Measurements from ENCODE around the gene SFXN5. TPM values are rescaled to one million over a fixed set of nuclear protein-coding genes. Genes with fewer than 3 reads are reported as not detected.

SFXN5 gene
- total and polyA plus RNA-seq, 7 donors = 5.1 to 17.1 (median 12.2) TPM

DNA sequence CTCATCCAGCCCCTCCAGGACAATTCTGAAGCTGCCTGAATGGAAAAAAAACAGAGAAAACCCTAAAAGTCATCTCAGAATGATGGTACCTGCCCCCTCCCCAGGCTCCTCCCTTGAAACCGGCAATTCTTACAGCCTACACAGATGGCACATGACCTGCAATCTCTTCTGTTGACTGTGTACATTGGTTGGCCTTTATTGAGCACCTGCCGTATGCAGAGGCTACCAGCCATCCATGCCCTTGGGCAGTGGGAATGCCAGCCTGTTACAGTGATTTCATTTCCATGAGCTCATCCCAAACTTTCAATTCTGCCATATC lies 97.1 kb downstream of the SFXN5 start:
- ATAC-seq = no peak
- Histone ChIP-seq H3K36me3 (ENCODE audit: insufficient read depth in 1 of 2, low read depth in 1 of 2) (peaks cover 0 to 7% of the 10 kb centered on the region in 2 donors), H3K9me3 (no peaks in the 10 kb centered on the region), H3K4me3 (no peak overlapping the region), H3K4me1 (peaks cover 4% of the 10 kb centered on the region), H3K27ac (no peak overlapping the region), H3K27me3 (ENCODE audit: insufficient read depth in 3 of 3, low read length in 2 of 3) (no peaks in the 10 kb centered on the region)
- WGBS, 3 donors = 80 to 88% (median 81%) methylated on average over 2 of the region's 2 CpGs
- intact Hi-C loops (cut with DNase I) = loop anchor here in 1 of 2 donors (5.0 kb wide), 1 partner anchor 82 kb away; no protein-coding TSS in a partner anchor
- TF ChIP-seq, protein P1, sequence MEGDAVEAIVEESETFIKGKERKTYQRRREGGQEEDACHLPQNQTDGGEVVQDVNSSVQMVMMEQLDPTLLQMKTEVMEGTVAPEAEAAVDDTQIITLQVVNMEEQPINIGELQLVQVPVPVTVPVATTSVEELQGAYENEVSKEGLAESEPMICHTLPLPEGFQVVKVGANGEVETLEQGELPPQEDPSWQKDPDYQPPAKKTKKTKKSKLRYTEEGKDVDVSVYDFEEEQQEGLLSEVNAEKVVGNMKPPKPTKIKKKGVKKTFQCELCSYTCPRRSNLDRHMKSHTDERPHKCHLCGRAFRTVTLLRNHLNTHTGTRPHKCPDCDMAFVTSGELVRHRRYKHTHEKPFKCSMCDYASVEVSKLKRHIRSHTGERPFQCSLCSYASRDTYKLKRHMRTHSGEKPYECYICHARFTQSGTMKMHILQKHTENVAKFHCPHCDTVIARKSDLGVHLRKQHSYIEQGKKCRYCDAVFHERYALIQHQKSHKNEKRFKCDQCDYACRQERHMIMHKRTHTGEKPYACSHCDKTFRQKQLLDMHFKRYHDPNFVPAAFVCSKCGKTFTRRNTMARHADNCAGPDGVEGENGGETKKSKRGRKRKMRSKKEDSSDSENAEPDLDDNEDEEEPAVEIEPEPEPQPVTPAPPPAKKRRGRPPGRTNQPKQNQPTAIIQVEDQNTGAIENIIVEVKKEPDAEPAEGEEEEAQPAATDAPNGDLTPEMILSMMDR (IDR thresholded peaks at IDR 0.05) = no peak
- peak in 1 of 2 donors; percentile 10 for DNase-seq

DNA sequence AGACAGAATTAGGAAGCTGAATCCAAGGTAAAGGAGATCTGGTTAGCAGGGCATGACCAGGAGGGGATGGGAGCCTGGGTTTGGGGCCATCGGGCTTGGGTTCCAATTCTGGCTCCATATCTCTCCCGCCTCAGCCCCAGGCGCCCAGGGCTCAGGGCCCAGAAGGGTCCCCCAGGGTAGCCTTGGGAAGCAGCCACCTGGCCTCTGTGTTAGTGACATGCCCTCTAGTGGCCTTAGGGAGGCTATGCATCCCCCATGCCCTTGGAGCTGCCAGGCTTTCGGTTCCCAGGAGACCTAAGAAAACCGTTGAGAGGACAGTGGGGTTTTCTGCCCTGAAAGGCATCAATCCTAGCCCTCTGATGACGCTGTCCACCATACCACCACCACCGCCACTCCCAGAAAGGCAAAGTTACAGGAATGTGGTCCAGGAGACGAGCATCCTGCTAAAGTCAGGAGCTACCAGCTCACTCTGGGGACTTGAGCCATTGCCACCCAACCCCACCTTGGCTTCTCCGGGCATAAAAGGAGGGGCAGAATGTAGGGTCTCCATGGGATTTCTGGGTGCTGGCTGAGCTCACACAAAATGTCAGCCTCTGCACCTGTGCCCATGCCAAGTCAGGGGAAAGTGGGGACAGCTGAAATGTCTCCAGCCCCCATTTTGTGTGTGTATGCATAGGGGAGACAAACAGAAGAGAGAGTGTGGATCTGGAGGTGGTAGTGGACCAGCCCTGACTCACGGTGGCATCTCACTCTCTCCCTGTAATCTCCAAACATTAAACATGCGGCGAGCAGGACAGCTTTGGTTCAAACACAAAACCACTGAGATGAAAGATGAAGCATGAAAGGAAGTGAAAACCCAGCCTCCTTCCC lies 97.7 kb downstream of the SFXN5 start:
- Histone ChIP-seq H3K36me3 (ENCODE audit: insufficient read depth in 1 of 2, low read depth in 1 of 2) (peaks cover 0 to 12% of the 10 kb centered on the region in 2 donors), H3K27ac (no peak overlapping the region), H3K4me3 (no peak overlapping the region), H3K9me3 (no peaks in the 10 kb centered on the region), H3K4me1 (no peaks in the 10 kb centered on the region), H3K27me3 (ENCODE audit: insufficient read depth in 3 of 3, low read length in 2 of 3) (no peaks in the 10 kb centered on the region)
- TF ChIP-seq, protein P1 (IDR thresholded peaks at IDR 0.05) = peak; percentile 63
- DNase-seq = peak in 1 of 2 donors; percentile 49
- WGBS, 3 donors = 64 to 68% (median 66%) methylated on average over 12 of the region's 12 CpGs
- peak in 3 of 4 donors; percentile 76 to 84 (median 82) for ATAC-seq
- intact Hi-C loops (cut with DNase I) = loop anchor here in 1 of 2 donors (5.0 kb wide), 1 partner anchor 82 kb away; no protein-coding TSS in a partner anchor

DNA sequence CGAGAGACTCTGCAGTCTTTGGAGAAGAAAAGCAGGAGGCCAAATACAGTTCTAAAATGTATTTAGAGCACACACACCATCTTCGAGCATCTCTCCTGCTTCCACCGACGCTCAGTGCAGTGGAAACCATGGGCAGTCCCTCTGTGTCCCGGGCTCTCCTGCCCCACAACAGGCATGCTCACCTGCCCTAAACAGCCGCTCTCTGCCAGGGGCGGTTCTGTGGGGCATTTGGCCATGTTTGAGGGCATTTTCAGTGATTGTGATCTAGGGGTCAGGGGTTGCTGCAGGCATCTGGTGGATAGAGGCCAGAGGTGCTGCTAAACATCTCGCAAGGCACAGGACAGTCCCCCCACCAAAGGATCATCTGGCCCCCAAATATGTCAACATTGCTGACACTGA lies 98.4 kb downstream of the SFXN5 start:
- peaks cover 0 to 12% of the 10 kb centered on the region in 2 donors for H3K36me3 ChIP-seq (ENCODE audit: insufficient read depth in 1 of 2, low read depth in 1 of 2)
- intact Hi-C loops (cut with DNase I) = loop anchor here in 1 of 2 donors (5.0 kb wide), 1 partner anchor 81 kb away; no protein-coding TSS in a partner anchor

DNA sequence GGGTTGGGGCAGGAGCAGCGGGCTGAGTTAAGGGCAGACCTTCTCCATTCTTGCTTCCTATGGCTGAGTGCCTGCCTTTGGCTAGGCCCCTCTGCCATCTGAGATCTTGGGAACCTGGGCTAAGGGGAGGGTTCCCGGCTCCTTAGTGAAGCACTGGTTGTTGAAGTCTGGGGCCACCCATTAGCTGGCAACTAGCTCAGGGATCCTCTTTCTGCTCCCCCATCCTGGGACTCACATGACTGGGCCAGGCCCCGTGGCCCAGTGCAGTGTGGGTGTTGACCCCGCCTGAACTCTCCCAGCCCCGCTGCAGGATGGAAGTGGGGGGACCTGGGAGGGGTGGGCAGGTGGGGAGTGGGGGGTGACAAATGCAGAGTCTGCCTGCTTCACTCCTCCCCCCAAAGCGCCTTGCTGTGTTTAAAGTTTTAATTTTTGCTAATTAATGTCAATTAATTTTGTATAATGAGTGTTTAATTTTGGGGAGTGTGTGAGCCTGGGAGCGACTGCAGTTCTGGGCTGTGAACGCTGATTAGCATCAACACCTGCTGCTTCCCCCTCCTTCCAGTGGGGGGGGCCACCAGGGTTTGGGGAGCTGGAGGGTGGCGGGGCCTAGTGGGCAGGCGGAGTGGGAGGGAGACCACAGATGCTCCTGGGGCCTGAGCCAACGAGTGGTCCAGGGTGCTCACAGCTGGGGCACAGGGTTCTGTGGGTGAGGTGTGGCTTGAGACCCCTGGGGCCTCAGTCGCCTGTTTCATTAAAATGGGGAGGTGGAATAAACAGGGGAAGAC lies 99.0 kb downstream of the SFXN5 start:
- 71 to 82% (median 74%) methylated on average over 12 of the region's 12 CpGs for WGBS, 3 donors
- Histone ChIP-seq H3K9me3 (no peaks in the 10 kb centered on the region), H3K36me3 (ENCODE audit: insufficient read depth in 1 of 2, low read depth in 1 of 2) (peaks cover 0 to 13% of the 10 kb centered on the region in 2 donors), H3K27ac (no peak overlapping the region), H3K4me1 (no peaks in the 10 kb centered on the region), H3K27me3 (ENCODE audit: insufficient read depth in 3 of 3, low read length in 2 of 3) (no peaks in the 10 kb centered on the region), H3K4me3 (no peak overlapping the region)
- TF ChIP-seq, protein P1 (IDR thresholded peaks at IDR 0.05) = no peak
- ATAC-seq (no peak), DNase-seq (peak in 1 of 2 donors; percentile 29)
- intact Hi-C loops (cut with DNase I) = loop anchor here in 1 of 2 donors (5.0 kb wide), 1 partner anchor 80 kb away; no protein-coding TSS in a partner anchor

More for the DNA sequence above, 98.4 kb downstream of the SFXN5 start:
- no peaks in the 10 kb centered on the region for H3K9me3 ChIP-seq
- no peaks in the 10 kb centered on the region for H3K27me3 ChIP-seq (ENCODE audit: insufficient read depth in 3 of 3, low read length in 2 of 3)
- TF ChIP-seq, protein P1 (IDR thresholded peaks at IDR 0.05) = no peak
- DNase-seq = peak in 1 of 2 donors; percentile 22
- no peak overlapping the region for H3K27ac ChIP-seq
- no peaks in the 10 kb centered on the region for H3K4me1 ChIP-seq
- 91 to 94% (median 92%) methylated on average over 8 of the region's 8 CpGs for WGBS, 3 donors
- ATAC-seq = no peak
- H3K4me3 ChIP-seq = no peak overlapping the region

Measured in psoas muscle (tissue), 8 donors.